ENCODE data around the gene CHRDL1.
A peak's percentile ranks its signal among the peaks of the same experiment; 100 is the strongest.
"Not testable (repeated sequence)": the region's sequence is repeated elsewhere in the genome, so short reads cannot be mapped to it uniquely, and the experiment has no call there.

The CHRDL1 gene, protein sequence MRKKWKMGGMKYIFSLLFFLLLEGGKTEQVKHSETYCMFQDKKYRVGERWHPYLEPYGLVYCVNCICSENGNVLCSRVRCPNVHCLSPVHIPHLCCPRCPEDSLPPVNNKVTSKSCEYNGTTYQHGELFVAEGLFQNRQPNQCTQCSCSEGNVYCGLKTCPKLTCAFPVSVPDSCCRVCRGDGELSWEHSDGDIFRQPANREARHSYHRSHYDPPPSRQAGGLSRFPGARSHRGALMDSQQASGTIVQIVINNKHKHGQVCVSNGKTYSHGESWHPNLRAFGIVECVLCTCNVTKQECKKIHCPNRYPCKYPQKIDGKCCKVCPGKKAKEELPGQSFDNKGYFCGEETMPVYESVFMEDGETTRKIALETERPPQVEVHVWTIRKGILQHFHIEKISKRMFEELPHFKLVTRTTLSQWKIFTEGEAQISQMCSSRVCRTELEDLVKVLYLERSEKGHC

DNA sequence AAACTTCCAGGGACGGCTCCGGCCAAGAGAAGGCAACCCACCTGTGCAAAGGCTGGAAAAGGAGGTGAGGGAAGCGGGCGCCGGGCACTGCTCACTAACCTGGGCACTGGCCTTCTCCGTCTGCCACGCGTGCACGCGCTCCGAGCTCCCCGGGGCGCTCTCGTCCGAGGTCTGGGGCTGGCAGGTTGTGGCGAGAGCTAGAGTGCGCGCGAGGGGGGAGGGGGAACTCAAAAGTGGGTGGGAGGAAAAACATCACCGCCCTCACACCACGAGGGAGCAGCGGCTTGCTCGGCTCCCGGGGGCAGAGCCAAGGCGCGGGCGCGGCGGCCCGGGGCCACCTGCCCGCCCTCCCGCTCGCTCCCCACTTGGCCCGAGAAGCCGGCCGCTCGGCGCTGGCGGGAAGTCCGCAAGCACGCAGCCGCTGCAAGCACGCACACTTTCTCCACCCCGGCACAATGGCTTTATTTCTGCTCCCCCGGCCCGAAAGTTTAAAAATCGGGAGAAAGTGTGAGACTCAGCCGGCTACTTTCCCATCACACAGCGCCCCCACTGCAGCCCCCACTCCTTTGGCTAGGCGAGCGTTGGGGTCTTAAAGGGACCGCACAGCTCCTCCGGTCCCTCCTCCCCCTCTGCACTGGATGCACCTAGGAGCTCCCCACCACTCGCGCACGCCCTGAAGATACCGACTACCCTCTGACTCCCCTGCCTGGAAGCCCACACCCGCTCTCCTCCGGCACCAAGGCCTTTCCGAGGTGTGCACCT is at the start of gene CHRDL1:
Gene CHRDL1, minus strand, starts transcription at position 173 of the 762 bp plus-strand sequence. CDS start 3,636 bp downstream, outside the sequence.
- no peak for DNase-seq (ENCODE audit: low read depth)

DNA sequence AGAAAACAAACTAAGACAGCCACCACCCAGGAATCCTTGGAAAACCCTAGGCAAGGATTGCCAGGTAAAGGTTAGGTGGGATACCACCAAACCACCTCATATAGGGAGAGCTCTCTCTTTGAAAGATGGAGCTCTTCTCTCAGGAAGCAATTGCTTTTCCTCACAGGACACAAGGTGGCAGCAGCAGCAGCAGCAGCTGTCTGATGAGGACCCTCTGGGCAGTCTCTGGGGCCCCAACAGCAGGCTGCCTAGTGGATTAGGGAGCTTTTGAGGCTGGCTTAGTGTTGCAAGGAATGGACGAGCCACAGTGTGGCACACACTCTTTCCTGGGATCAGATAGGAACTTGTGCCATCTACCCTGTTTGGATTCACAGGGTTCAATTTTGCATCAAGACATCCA is 41.4 kb upstream of the CHRDL1 start:
- no peak for DNase-seq (ENCODE audit: low read depth)

DNA sequence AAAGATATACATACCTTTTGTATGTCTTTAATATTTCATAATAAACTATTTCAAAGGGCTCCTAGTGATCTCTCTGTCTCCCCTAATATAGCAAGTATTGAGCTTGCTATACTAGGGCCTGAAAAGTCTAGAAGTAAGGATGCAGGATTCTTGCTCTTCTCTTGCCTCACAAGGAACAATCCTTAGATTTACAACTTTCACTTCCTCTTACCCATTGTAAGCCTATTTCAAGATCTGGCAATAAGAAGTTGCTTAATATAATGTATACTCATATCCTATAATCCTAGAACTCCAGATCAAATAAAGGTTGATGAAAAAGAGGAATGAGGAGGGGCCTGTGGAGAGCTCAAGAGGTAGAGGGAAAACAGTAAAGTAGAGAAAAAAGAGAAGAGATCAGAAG is 40.8 kb upstream of the CHRDL1 start:
- DNase-seq (ENCODE audit: low read depth): no peak

DNA sequence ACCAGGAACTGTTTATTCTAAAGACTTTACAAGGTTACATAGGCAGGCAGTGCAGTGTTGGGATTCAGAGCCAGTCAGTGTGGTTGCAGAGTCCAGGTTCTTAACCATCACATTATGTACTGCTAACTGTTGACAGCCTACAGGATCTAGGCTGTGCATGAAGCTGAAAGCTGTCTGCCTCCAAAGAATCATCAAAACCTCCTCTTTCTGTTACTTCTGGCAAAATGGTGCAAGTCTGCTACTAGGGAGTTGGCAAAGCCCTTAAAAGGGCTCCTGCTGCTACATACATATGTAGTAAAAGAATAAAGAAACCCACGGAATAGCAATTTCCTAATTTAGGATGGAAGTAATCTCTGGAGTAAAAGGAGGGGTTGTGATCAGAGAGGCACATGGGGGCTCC is 40.4 kb upstream of the CHRDL1 start:
- DNase-seq (ENCODE audit: low read depth): no peak

DNA sequence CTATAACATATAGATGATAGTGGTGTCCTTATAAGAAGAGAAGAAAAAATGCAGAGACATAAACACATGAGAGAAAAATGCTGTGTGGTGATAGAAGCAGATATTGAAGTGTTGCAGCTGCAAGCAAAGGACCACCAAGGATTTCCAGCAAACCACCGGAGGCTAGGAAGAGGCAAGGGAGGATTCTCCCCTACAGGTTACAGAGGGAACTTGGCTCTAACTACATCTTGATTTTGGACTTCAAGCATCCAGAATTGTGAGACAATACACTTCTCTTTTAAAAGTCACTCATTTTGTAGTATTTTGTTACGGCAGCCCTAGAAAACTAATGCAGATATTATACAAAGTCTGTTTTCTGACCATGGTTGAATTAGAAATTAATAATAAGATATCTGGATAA is 30.4 kb upstream of the CHRDL1 start:
- DNase-seq (ENCODE audit: low read depth): no peak

DNA sequence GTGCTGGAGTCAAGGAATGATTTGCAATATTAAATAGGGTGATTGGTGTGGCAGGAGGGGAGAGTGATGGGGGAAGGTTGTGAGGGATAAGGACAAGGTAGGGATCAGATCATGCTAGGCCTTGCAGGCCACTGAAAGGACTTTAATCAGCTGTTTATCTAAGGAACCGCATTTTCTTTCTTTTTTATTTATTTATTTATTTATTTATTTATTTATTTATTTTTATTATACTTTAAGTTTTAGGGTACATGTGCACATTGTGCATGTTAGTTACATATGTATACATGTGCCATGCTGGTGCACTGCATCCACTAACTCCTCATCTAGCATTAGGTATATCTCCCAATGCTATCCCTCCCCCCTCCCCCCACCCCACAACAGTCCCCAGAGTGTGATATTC is 20.9 kb upstream of the CHRDL1 start:
- not testable (repeated sequence) for DNase-seq (ENCODE audit: low read depth)

DNA sequence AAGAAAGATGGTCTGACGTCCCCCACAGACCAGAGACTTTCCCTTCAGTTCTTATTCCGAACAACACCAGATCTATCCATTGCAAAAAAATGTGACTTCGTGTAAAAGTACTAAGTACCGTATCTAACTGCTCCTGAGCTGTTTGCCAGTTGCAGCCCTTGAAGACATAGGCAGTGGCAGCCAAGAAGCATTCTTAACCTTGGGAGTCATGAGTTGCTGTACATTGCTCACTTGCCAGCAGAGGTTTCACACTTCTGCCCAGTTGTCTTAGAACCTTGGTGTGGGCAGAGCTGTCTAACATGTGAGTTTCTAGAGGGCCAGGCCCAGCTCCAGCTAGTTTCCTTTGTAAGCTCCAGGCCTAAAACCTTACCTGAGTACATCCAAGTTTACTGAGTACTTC is 10.5 kb upstream of the CHRDL1 start:
- peak; percentile 14 for DNase-seq (ENCODE audit: low read depth)

DNA sequence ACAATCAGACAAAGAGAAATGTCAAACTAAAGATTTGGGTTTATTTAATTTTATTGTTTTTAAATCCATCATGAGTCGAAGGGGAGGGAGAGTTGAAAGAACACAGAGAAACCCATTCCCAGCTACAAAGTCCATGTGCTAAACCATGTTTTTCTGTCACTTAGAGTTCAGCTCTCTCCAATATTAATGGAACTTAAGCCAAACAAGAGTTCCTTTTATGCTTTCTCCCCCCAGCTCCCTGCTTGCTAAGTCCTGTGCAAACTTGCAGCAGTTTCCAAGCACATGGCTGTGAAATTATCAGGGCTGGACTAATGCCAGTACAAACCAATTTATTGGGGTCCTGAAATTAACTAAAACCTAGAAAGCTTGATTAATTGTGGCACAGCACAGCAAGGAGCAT is 9.7 kb upstream of the CHRDL1 start:
- no peak for DNase-seq (ENCODE audit: low read depth)

DNA sequence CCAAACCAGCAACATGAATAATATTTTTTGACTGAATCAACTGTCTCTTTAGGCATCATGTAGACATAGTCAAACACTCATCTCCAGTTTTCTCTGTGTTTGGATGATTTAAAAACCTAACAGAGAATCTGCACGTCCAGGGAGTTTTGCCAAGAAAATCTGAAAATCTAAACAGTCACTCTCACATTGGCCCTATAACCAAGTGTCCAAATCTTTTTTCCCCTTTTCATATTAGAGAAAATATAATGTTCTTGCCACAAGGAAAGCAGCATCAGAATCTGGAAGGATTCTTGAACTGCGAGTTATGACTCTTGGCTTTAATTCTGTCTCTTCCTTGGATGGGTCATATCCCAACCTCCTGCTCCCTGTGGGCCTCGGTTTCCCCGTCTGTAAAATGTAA is 8.8 kb upstream of the CHRDL1 start:
- no peak for DNase-seq (ENCODE audit: low read depth)

DNA sequence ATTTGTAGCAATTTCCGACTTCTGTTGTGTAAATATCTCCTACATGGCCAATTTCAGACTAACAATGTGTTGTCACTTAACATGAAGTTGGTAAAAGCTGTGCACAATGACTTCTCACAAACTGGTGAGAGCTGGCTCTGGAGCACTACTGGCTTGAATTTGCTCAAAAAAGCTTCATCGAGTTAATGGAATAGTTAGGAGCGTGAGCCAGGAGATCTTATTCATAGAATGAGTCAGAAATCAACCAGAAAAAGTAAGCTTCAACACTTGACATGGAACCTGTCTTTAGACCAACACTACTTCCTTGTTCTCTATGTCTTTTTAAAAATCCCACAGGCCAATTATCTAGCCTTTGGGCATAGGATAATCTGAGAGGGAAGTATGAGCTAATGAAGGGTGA is 7.9 kb upstream of the CHRDL1 start:
- no peak for DNase-seq (ENCODE audit: low read depth)

DNA sequence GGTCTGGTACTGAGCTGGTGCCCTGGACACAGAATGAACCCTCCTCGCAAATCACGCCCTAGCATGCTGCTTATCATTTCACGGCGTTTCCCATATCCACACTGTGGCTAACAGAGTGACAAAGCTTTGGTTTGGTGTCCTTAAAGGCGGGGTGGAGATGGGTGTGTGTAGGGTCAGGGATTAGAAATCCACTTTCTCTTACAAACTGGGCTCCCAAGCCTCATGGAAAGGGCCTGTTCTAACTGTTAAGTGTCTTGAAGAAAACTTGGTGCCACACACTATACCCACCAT is 735 bp upstream of the CHRDL1 start:
- no peak for DNase-seq (ENCODE audit: low read depth)

DNA sequence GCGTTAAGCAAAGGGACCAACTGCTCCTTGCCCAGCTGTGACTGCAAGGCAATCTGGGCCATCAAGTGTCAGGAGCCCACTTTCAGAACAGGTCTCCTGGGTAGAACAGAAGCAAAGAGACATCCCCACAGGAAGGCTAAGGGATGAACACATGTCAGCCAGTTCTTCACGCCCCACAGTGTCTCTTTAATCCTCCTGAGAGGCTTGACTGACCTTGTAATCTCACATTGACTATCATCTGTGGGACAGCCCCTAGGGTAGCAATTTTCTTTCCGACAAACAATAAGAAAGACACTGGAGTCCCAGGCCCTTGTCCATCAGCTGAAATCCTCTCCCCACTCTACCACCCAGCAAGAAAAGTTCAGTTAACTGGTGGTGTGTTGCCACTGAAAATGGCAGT is 1.0 kb downstream of the CHRDL1 start:
- DNase-seq (ENCODE audit: low read depth): no peak

DNA sequence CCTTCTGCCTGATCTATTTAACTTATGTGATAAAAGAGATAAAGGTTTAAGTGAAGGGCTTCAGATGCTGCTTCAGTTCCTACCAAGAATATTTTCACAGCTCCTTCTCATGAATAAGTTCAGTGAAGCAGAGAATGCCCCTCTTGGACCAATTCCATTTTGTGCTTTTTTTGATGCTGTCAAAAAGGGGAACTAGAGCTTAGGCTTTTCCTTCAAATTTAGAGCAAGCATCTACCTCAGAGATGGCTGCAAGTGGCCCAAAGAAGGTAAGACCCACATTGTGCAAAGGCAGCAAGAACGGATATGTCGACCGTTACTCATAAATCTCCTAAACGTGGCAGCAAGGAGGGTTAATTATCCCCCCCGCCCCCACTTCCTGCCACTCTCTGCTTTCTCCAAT is 4.5 kb downstream of the CHRDL1 start:
- DNase-seq (ENCODE audit: low read depth): no peak

DNA sequence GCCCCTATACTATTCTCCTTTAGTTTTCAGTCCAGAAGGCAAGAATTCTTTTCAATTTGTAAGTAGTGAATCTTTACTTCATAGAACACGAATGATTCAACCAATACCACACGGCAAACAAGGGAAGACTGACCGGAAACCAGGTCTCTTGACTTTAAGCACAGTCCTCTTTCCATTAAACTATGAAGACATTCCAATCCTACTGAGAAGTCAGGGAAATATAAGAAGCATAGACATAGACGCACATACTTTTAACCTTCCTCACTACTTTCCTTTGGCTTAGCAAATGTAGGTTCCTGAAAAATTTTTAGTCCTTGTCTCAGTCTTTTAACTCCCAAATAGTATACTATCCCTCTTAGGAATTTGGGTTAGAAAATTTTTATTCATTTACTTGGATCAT is 9.1 kb downstream of the CHRDL1 start:
- no peak for DNase-seq (ENCODE audit: low read depth)

DNA sequence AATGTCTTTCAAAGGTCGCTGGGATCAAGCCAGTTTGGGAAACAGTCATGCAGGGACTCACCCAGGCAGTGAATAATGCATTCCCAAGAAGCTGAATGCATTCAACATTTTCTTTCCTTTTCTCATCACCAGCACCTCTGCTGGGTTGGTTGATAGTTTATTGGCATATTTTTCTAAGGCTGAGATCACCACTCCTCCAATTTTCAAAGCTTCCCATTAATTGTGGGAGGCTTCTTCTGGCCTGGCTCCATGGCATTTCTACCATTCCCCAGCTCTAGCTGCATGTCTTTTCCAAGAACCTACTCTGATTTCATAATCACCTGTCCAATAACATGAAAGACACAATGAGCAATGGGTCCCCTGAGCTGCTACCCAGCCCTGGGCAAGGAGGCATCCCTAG is 35.8 kb downstream of the CHRDL1 start:
- no peak for DNase-seq (ENCODE audit: low read depth)

DNA sequence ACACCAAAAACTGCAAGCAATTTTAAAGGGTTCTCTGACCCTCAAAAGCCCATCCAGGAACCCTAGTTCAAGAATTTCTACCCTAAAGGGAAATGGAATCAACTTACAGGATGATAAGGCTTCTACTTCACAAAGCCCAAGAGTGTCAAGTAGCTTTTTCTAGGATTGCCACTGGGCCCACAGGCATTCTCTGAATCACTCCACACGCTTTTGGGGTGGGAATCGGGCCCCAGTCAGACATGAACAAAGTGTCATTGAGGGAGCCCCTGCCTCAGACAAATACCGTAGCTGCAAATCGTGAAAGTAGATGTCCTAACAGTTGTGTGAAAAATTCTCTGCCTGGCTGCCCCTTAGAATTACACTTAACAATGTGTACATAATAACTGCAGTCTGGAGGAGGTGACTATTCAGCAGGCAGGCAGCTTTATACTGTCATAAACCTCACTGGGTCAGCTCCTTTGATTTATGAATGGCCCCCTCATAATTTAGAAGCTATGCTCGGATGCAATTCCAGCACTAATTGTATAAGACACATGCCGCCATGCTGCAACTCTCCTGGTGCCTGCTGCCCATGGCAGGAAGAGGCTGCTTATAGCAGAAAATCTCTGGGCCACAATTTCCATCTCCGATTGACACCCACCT is 36.7 kb downstream of the CHRDL1 start:
- DNase-seq (ENCODE audit: low read depth): no peak

DNA sequence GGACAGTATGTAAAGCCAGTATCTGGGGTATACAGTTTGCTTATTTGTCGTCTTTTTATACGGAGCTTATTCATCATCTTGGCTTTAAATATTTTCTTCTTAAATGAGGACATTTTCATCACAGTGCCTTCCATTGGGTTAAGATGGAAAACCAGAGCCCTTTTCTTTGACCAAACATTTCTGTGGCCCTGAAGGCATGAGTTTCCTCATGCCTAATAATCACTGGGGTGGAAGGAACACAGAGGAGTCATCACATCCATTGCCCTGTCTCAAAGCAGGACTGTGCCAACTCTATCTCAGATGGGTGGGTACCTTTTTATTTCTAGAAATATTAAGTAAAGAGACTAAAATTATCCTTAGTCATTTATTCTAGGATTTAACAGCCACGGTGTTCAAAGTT is 40.0 kb downstream of the CHRDL1 start:
- no peak for DNase-seq (ENCODE audit: low read depth)

DNA sequence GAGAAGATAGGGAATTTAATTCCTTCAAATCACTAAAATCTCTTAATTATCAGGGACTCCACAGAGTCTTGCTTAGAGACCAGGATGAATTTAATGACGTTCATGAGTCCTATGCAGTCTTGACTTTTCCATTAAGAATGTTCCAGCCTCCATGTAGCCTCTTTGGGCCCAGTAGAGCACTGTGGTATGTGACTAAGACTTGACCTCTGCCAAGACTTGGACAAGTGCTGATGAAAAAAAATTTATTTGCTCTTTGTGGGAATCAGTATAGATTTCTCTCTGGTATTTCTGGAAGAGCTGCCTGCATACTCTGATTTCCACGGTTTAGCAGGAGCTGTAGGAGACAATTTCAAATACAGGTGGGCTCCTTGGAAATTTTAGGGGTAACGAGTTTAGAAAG is 40.6 kb downstream of the CHRDL1 start:
- DNase-seq (ENCODE audit: low read depth): no peak

DNA sequence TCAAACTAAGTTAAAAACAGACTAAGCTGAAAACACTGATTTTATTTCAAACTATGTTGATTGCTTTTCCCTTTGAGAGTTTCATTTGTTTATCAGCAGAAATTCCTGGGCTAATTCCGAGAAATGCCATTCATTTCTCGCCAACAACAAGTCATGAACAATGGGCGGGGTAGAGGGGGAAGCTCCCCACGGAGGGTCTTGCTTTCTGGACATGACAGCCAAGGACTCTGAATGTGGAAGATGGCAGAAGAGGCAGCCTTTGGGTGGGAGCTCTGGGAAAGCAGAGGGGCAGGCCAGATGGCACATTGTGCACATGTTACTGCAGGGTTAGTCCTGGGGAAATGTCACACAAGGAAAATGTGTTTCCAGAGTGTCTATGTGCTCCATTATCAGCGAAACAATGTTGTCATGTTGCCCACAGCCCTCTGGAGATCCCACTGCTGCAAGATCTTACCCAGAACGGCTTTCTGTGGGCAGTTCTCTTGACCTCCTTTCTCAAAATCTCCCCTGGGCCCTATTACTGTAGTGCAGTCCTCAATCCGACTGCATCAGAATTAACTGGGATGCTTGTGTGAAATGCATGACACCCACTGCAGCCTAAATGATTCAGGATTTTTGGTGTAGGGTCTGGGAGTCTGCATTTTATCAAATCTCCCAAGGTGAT is 45.0 kb downstream of the CHRDL1 start:
- DNase-seq (ENCODE audit: low read depth): no peak

DNA sequence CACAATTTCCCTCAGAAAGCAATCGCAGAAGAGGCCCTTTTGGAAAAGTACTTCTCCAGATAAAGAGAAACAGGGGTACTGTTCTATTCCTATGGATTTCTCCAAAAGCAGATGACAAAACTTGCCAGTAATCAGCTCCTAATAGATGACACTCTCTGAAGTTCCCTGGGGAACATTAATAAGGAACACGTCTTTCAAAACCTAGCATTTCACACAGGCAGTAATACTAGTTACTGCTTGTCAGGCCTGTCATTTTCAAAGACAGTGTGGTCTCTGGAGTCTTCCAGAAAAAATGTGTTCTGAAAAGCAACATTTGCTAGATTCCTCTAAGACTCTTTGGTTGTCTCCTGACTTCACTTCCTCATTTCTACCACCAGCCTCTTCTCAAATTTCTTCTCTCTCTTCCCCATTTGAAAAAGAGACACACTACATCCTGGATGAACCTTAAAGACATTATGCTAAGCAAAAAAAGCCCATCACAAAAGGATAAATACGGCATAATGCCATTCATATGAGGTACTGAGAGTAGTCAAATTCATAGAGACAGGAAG is 47.3 kb downstream of the CHRDL1 start:
- no peak for DNase-seq (ENCODE audit: low read depth)

DNA sequence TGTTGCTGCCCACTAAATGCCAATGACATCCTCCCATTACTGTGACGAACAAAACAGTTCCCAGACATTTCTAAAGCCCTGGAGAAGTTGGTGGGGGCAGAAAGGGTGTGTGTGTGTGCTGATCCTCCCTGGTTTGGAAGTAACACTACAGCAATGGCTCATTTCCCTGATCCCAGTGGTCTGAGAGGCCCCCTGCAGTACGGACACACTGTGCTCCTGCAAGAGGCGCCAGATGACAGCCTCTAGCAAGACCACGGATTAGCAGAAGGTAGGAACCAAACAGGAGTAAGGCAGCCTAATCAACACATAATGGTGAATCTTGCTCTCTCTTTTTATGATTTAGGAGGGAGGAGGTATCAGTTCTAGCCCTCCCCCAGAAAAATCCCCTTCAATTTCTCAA is 49.6 kb downstream of the CHRDL1 start:
- no peak for DNase-seq (ENCODE audit: low read depth)

DNA sequence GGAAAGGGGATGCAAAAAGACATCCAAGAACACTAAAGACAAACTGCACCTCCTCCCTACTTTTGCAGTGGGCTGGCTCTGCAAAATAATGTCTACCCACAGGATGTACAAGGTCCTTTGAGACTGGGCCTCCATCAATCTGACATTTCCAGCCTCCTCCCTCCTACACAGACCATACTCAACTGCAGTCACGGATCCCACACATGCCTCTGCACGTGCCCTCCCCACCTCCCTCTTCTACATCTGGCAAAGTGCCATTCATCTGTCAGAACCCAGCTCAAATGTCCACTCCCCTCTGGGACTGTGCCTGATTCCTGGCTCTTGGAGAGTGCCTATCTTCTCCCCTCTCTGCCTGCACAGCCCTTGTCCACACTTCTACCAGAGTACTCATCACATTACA is 50.3 kb downstream of the CHRDL1 start:
- no peak for DNase-seq (ENCODE audit: low read depth)

All from fibroblast of the conjunctiva (primary cell).